Stimulated activated CD4-positive, alpha-beta T cell treated with anti-CD3 and anti-CD28 coated beads, Interleukin-2, amount 100 ng/mL, for 48 hours (primary cell): ENCODE measurements around the gene SLC6A6.

Source experiments
- DNase-seq, 2 donors: peaks; one replicate each; pipeline ENCODE4 v3.0.0-alpha.2; 2020

SLC6A6 gene

DNA sequence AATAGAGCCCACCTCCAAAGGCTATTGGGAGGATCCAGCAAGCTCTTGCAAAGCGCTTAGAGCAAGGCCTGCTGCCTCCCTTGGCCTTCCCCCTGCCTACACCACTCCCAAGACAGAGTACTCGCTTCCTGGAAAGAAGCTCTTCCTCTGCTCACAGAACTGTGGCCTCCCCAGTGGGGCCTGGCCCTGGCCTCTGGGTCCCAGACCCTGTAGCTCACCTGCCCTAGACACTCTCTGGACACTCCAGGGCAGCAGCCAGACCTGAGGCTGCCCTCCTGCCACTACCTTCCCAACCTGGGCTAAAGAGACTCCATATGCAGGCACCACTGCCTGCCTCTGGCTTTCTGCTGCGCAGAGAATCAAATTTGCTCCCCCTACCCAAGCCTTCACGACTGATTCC, 87.8 kb downstream of the SLC6A6 start:
- DNase-seq = no peak

DNA sequence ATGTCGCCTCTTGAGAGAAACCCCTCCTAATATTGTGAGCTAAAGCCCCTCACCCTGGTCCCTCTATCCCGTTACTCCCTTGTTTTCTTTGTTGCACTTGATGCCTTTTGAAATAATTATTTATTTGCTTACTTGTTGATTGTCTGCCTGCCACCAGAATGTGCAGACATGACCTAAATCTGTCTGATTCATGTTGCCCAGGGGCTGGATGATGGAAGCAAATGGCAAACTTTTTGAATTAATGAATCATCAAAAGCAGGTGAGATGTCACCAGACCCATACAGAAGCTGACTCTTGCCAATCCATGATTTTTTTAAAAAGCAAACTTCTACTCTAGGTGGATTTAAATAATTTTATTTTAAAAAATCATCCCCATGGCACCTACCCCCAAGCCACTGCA, 88.4 kb downstream of the SLC6A6 start:
- no peak for DNase-seq

DNA sequence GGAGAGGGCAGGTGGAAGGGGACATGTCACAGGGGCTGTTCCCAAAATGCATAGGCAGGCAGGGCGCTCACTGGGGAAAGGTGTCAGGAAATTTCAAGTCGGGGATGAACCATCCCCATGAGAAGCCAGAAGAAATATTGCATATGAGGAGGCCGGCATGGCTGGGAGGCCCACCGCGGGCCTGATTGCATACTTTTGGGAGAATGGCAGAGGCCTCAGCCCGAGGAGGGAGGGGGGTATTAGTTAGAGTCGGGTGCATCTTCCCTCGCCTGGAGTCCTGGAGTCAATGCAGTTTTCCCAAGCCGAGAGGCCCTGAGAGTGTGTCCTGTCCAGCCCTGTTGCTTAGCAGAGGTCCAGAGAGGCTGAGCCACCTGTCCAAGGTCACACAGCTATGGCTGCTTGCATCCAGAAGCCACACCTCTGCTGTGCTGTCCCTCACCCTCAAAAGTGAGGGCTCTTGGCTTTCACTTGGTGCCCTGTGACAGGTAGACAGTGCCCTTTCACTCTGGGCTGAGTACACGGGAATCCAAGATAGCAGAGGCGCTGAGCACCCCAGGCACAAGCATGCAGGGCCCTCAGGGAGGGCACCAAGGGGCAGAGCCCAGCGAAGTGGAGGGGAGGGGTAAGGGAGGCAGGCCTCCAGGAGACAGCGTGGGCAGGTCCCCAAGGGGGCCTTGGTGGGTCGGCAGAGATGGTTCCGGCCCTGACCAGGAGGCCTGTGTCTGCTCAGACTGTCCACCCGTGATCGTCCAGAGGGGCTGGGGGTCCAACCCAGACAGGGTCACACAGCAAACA, 89.2 kb downstream of the SLC6A6 start:
- no peak for DNase-seq

DNA sequence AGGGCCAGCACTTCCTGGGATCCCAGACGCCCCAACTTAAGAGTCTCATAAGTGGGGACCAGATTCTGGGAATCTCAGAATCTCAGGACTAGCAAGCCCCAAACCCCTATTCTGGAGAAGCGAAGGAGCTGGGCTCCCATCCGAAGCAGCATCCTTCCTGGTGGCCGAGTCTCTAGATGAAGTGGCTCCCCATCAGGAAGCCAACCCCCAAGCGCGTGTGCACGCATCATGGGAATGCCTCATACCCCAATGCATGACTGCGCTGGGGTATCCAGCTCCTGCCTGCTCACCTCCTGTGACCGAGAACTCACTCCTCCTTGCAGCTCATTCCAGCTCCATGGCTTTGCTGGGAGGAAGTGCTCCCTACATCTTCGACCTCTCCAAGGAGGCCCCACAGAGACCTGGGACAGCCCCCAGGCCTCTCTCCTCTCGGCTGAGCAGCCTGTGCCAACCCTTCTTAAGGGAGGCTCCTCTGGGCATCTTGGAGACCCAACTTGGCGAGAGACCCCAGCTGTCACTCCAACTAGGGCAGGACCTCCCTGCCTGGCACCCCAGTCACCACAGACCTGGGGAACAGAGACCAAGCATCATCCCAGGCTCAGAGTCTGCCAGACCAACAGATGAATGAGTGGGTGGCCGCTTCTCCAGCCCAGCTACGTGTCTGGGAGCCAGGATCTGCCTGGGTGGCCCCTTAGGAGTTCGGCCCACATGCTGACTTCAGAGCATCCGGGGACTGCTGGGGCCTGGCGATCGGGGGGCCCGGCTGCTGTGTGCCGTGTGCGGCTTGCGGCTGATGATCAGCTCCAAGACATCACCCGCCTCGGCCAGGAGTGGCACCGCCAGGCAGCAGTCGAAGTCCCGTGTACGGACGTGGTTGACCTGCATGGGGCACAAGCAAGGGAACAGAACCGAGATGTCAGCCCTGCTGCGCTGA, 90.8 kb downstream of the SLC6A6 start:
- no peak for DNase-seq

DNA sequence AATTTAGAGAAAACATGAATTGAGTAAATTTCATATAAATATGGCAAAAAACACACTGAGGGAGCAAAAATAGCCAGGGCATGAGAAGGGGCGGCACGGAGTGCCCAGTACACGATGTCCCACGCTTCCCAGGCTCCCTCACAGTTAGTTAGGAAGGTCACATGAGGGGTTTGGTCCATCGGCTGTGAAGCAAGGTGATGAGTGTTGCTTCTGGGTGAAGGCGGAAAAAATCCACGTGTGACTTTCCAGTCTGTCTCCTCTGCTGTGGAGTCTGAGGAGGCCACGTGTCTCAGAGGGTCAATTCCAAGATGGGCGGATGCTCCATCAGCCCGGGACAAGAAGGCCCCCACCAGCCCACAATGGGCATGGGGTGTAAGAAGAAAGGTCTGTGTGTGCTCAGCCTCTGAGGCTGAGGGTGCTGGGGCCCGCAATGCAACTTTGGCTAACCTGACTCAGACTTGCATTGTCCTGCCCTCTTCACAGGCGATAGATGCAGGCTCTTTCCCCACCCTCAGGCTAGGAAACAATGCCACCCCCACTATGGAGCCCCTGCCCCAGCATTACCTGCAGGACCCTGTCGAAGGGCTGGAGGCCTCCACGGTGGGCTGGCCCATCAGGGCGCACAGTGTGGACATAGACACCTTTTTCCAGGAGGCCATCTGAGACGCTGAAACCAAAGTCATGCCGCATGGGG, 92.0 kb downstream of the SLC6A6 start:
- no peak for DNase-seq

DNA sequence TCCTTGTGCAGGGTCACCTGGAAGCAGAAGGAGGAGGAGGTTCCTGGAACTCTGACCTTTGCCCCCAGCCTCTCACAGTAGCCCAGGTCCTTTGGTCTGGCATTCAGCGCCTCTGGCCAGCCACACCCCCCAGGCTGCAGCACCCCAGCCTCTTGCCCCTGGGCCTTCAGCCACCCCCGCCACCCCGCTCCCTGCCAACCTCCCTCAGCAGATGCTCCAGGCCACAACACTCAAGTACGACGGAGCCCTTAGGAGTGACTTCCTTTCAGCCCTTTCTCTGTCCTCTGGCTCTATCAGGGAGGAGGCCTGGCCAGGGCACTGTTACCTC, 92.5 kb downstream of the SLC6A6 start:
- no peak for DNase-seq

DNA sequence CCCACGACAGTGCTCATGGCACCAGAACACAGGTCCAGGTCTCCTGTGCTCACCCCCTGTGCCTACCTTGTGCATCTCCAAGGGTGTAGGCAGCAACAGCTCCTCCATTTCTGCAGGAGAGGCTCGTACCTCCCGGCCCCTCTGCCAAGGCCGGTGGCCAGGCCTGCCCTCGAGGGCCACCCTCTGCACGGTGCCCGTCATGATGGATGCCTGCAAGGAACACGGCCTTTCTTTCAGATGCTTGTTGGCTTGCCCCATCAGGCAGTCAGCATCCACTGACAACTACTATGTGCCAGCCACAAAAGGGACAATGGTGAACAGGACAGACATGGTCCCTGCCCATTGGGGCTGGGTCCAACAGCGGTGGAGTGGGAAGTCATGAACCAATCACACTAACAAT, 93.9 kb downstream of the SLC6A6 start:
- no peak for DNase-seq

DNA sequence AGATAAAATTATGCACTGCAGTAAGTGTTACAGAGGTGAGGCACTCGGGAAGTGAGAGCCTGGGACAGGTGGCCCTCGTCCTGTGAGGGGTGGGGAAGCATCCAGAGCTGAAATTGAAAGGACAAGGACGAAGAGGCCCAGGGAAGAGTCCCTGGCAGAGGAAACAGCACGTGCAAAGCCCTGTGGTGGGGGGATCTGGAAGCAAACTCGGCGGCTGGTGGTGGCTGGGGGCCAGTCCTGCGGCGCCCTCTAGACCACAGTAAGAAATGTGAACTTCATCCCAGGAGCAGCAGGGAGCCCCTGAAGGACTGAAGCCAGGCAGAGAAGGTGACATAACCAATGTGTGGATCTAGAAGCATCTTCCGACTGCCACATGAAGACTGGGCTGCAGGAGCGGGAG, 94.9 kb downstream of the SLC6A6 start:
- DNase-seq = no peak

DNA sequence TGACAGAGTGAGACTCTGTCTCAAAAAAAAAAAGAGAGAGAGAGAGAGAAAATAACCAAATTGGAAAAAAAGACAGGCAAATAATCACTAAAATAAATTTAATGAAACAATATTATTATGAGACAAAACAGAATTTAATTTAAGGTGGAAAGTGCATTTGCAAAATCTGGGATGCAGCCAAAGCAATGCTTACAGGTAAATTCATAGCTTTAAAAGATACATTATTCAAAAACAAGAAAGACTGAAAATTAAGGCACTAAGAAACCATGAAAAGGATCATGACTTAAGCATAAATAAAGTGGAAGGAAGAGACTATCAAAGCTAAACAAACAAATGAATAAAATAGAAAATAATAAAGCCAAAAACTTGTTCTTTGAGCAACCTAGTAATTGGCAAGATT, 100.1 kb downstream of the SLC6A6 start:
- no peak for DNase-seq

DNA sequence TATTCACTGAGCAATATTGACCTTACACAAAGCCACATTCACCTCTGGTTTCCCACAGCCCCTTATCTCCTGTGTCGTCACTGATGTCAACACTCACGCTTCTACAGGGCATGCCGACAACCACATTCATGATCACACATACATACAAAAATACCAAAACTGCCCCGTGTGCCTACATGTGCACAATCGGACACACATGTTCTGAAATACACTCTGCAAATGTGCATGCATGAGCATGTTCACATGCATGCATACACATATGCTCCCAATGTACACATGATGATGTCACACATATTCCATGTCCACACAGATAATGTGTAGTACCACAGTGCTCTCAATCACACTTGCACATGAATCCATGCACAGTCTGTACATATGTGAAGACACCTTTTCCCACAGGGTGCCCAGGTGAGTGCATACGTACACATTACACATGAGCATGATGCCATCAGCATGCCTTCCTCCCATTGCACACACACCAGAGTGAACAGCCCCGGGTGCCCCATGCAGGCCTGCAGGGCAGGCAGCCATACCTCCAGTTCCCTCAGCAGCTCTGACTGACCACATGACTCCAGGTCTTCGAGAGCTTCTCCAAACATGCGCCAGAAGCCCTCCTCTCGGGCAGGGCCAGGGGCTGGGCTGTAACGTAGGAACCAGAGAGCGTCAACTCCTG, 100.8 kb downstream of the SLC6A6 start:
- DNase-seq = no peak

DNA sequence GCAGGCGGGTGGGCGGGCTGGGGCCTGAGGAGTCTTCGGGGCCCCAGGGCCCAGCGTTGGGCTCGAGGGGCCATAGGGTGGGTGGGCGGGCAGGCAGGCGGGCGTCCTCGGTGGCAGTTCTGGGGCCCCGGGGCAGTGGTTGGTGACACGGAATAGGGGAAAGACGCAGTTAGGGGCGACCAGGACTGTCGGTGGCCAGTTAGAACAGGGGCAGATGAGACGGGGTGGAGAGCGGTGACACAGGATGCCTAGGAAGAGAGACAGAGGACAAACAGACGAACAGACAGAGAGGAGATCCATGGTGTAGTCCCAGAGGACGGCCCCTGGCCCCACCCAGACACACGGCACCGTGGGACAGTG, 101.3 kb downstream of the SLC6A6 start:
- no peak for DNase-seq

DNA sequence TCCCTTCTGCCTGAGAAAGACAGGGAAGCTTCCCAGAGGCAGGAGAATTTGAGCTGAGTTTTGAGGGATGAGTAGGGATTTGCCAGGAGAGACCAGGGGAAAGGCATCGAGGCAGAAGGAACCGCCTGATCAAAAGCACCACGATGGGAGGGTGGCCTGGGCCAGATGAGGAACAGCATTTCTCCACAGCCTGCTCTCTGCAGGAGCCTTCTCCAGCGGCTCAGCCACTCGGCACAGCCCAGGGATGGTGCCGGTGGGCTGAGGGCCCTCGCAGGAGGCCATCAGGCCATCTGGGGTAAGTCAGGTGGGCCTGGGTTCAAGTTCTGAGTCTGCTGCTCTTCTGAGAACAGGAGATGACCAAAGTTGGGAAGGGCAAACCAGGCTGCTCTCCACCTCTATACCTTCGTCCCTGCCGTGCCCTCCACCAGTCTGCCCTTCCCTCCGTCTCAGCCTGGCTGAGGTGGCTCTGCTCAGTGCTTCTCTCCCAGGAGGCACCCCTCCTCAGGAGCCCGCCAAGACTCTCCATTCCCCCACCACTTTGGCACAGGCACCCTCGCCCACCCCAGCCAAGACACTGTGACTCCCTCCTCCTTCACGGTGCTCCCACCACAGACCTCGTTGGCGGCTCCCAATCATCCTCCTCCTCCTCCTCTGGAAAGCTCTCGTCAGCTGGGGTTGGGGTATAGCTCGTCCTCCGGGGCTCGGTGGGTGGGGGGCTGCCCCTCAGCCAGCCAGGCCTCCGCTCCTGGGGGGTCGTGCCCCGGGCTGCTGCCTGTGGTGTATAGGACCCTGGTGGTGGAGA, 102.8 kb downstream of the SLC6A6 start:
- no peak for DNase-seq

DNA sequence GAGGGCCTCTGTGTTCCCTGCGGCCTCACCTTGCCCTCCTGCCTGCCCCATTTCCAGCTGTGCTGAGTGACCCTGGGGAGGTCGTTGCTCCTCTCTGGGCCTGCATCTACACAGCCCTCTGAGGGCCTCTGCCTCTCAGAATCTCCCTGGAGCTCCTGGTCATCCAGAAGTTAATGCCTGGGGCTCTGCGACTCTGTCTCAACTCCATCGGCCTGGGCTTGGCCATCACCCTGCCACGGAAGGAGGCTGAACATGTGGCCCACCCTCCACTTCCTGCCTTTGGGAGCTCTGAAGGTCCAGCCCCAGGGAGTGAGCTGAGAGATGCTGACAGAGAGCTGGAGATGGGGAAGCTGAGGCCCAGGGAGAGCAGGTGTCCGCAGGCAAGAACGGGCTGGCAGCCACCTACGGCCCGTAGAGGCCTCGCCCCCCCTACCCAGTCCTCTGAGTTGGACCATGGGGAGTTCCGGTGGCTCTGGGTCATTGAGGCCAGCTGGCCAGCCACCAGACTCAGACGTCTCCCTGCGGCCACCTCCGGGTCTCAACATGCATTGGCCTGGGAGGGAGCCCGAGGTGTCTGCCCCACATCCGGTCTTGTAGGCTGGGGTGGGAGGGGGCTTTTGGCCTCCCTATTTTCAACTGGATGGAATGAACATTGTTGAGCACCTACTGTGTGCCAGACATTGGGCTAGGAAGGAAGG, 103.5 kb downstream of the SLC6A6 start:
- DNase-seq = no peak

DNA sequence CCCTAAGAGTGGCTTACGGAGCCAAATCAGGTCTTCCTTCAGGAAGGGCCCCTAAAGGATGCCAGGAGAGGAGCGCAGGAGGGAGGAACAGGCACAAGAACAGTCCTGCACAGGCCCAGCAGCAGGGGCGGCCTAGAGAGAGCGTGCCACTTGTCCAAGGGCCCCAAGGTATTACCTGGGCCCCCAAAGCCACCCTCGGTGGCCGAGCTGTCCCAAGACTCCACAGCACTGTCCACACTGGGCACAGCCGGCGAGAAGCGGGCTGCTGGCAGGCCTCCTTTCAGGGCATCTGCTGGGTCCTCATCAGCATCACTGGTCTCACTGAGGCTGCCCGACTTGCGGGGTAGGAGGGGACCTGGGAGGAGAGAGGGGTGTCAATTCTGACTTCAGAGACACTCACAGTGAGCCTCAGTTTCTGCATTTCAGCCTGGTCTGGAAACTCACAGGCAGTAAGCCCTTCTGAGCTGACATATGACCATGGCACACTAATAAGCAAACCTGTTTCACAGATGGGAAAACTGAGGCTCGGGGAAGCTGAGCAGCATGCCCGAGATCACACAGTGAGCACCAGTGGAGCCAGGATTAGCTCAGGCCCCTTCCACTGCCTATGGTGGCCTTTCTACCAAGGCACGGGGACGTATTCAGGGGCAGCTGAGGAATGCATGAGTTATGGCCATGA, 104.4 kb downstream of the SLC6A6 start:
- no peak for DNase-seq

DNA sequence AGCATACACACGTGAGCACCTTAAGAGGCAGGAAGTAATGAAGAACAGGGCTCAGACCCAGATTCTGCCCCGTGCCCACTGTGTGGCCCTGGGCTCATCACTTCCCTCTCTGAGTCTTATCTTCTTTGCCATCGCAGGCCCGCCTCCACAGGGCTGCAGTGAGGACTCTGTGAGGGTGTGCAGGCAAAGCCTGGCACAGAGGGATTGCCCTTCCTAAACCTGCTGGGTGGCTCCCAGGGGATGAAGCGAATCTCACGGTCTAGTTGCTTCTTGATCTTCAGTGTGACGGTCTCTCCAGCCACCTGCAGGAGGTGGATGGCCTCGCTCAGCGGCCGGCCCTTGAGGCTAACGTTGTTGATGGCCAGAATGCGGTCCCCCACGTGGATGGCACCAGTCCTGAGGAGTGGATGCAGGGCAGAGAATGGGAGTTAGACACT, 104.9 kb downstream of the SLC6A6 start:
- no peak for DNase-seq

DNA sequence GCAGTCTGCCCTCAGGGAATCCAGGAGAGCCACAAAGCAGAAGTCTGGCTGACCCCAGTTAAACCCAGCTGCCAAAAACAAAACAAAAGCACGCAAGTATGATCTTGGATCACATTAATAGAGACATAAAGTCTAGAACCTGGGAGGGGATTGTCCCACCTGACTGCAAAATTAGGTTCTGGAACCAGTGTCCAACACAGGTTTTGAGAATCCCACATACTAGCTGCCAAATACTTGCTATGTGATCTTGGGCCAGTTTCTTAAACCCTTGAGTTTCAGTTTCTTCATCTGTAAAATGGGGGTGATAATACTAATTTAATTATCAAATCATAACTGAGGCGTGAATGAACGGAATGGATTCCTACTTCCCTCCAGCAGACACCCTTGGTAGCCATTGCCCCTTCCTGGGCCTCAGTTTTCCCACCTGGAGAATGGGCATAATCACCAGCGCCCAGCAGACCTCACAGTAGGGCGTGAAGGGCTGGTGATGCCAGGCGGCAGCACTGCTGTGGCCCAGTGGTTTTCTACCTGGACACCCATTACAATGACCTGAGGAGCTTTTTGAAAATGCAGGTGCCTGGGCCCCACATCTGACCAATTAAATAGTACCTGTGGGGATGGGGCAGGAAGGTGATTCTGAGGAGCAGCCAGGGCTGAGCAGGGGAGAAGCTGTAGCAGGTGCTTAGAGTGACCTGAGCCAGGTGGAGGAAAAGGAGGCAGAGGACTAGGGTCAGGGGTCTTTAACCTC, 105.5 kb downstream of the SLC6A6 start:
- DNase-seq = no peak

DNA sequence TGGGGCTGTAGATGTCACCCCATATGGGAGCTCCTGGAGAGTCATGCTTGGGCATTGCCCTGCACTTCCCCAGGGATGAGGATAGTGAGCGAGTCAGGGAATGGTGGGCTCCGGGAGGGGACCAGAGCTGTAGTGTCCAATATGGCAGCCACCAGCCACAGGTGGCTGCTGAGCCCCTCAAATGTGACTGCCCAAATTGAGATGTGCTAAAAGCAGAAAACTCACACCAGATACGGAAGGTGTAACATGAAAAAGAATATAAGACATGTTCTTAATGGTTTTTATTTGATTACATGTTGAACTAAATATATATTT, 106.1 kb downstream of the SLC6A6 start:
- DNase-seq = no peak

DNA sequence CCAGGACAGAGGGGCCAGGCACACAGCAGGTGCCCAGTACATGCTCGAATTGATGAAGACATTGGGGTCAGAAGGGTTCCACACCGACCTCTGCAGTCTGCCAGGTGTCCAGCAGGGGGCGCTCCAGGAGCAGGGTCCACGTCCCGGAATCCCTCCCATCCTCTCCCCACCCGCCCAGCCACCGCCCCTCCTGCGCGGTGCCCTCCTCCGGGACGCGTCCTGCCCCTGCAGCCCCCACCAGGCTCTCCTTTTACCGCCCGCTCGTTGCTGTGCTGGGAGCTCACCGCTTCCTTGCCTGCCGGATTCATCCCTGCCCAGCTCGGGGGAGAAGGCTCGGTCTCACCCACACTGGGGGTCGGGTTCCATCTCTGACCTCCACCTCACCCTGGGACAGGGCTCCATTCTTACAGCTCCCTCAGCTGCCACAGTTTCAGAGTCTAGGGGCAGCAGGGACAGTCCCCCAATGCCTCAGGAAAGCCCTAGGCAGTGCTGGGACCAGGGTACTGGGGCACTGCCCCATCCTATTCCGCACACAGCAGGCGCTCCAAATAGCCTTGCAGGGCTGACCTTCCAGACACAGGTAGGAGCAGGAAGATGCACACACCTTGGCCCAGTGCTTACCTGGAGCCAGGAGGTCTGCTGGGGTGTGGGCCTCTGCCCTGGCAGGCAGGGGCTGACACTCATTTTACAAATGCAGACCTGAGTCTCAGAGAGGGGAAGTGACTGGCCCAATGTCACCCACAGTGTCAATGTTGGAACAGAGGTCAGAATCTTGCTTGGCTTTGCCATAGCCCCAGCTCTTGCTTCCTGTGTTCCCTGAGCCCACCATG, 106.8 kb downstream of the SLC6A6 start:
- DNase-seq = peak; percentile 83 to 84

DNA sequence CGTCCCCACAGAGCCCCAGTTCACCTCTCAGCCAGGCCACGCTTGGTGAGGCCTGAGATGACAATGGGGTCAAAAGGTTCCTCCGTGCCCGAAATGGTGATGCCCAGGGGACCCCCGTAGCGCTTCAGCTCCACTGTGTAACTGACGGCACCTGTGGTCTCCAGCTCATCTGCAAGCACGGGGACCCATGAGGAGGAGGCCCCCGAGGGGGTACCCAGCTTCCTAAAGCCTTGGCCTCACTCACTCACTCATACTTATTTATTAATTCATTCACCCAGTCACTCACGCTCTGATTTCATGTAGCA, 107.3 kb downstream of the SLC6A6 start:
- DNase-seq = no peak
